ENCODE results near the gene HECTD4.

Gene HECTD4

DNA sequence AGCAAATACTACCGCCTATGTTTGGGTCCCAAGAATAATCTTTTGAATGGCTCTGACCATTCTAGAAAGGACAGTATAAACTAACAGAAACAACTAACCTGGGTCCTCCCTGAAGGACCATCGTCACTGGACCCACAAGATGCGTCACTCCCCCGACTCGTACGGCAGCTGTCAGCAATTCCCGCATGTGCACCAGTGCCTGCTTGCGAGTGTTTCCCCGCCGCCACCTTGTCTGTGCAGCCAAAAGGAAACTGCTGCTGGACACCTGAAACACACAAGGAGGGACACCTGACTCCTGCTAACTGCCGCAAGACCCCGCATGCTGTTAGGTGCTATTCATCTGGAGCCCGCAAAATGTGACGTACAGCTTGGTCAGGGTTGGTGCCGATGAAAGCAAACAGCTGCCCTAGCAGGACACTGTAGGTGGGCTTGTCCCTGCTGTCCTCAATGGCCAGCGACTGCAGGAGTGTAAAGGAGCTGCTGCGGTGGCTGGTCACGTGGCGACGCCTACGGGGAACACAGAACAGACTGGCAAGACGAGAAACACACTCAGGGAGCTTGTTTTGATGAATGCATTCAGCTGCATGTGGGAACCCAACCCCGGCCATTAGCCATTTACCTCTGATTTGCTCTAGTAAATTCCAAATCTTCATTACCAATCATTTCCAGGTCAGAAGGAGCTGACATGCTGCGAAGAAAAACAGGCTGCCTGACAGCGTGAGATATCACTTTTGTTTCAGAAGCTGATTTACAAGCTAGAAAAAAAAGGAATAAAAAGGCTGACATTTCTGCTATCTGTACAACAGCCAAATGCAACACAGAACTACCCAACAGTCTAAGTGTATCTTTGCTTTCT, 138.7 kb downstream of the HECTD4 start:
- TF ChIP-seq, protein P1, sequence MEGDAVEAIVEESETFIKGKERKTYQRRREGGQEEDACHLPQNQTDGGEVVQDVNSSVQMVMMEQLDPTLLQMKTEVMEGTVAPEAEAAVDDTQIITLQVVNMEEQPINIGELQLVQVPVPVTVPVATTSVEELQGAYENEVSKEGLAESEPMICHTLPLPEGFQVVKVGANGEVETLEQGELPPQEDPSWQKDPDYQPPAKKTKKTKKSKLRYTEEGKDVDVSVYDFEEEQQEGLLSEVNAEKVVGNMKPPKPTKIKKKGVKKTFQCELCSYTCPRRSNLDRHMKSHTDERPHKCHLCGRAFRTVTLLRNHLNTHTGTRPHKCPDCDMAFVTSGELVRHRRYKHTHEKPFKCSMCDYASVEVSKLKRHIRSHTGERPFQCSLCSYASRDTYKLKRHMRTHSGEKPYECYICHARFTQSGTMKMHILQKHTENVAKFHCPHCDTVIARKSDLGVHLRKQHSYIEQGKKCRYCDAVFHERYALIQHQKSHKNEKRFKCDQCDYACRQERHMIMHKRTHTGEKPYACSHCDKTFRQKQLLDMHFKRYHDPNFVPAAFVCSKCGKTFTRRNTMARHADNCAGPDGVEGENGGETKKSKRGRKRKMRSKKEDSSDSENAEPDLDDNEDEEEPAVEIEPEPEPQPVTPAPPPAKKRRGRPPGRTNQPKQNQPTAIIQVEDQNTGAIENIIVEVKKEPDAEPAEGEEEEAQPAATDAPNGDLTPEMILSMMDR (conservative IDR thresholded peaks at IDR 0.05) = no peak
- TF ChIP-seq ZFX (IDR thresholded peaks at IDR 0.05) = no peak
- H3K27ac ChIP-seq = no peak overlapping the region

DNA sequence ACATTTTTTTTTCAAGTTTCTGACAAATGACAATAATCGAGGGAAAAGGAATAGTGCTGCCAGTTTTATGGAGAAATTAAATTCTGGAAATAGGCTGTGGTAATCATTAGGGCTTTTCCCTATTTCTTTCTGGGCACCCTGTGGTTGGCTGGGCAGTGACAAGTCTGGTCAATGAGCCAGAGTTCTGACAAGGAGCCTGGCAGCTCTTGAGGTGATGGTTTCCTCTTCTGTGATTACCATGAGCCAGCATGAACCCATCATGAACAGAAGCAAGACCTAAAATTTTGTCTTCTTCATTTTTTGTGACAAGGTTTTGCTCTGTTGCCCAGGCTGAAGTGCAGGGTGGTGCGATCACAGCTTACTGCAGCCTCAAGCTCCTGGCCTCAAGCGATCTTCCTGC, 141.1 kb downstream of the HECTD4 start:
- H3K27ac ChIP-seq = no peak overlapping the region
- TF ChIP-seq ZFX (IDR thresholded peaks at IDR 0.05) = no peak
- TF ChIP-seq, protein P1 (conservative IDR thresholded peaks at IDR 0.05) = no peak

DNA sequence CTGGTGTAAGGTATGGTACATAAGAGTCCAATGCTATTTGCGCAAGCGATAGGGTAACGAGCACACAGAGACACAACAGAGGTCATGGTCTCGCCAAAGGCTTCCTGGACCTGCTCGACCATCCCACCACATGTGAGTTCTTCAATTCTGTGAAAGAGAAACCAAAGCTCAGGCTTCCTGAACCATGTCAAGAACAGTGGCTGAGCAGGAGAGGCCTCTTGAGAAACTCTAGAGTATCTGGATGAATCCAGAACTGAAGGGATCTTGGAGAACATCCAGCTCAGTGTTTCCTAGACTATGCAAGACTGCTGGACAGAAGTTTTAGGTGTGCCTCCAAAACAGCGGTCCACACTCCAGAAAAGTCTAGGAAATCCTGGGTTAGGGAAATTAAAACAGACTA, 142.3 kb downstream of the HECTD4 start:
- H3K27ac ChIP-seq = no peak overlapping the region
- TF ChIP-seq ZFX (IDR thresholded peaks at IDR 0.05) = no peak
- TF ChIP-seq, protein P1 (conservative IDR thresholded peaks at IDR 0.05) = no peak

GRCh38 chr12:112239020-112239419, 143.2 kb downstream of the HECTD4 start:
- TF ChIP-seq ZFX (IDR thresholded peaks at IDR 0.05) = no peak
- TF ChIP-seq, protein P1 (conservative IDR thresholded peaks at IDR 0.05) = no peak
- no peak overlapping the region for H3K27ac ChIP-seq

DNA sequence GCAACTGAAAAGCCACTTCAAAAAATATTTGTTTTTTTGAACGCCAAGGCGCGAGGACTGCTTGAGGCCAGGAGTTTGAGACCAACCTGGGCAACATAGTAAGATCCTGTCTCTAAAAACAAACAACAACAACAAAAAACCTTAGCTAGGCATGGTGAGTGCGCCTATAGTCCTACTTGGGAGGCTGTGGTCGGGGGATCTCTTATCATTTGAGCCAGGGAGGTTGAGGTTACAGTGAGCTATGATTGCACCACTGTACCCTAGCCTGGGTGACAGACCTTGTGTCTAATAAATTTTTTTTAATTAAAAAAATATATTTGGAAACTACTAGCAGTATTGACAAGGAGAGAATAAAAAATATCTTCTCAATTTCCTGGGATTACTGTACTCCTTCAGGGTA, 143.8 kb downstream of the HECTD4 start:
- TF ChIP-seq ZFX (IDR thresholded peaks at IDR 0.05) = no peak
- TF ChIP-seq, protein P1 (conservative IDR thresholded peaks at IDR 0.05) = no peak

GRCh38 chr12:112236786-112237185, 145.4 kb downstream of the HECTD4 start:
- TF ChIP-seq, protein P1 (conservative IDR thresholded peaks at IDR 0.05) = no peak
- TF ChIP-seq ZFX (IDR thresholded peaks at IDR 0.05) = no peak
- no peak overlapping the region for H3K27ac ChIP-seq

More for the DNA sequence above, 143.8 kb downstream of the HECTD4 start:
- no peak overlapping the region for H3K27ac ChIP-seq

- no peak for TF ChIP-seq ZFX (IDR thresholded peaks at IDR 0.05)
- TF ChIP-seq, protein P1 (conservative IDR thresholded peaks at IDR 0.05) = no peak
- no peak overlapping the region for H3K27ac ChIP-seq
Observed at GRCh38 chr12:112236386-112236785, 145.8 kb downstream of the HECTD4 start.
